ENCODE results near the gene TTC5.
"Not testable (repeated sequence)": the region's sequence is repeated elsewhere in the genome, so short reads cannot be mapped to it uniquely, and the experiment has no call there.

The TTC5 gene

GRCh38 chr14:20295067-20295466 is 10.7 kb downstream of the TTC5 start:
- DNase-seq = no peak

- DNase-seq = no peak
Observed at GRCh38 chr14:20294636-20295035, 11.1 kb downstream of the TTC5 start.

- DNase-seq = not testable (repeated sequence)
Observed at GRCh38 chr14:20281998-20282397, 23.8 kb downstream of the TTC5 start.

- not testable (repeated sequence) for DNase-seq
Observed at GRCh38 chr14:20280265-20280664, 25.5 kb downstream of the TTC5 start.

GRCh38 chr14:20278414-20278813 is 27.3 kb downstream of the TTC5 start:
- no peak for DNase-seq

- DNase-seq = no peak
Observed at GRCh38 chr14:20277409-20277808, 28.3 kb downstream of the TTC5 start.

- no peak for DNase-seq
Observed at GRCh38 chr14:20274062-20274461, 31.7 kb downstream of the TTC5 start.

GRCh38 chr14:20264361-20264760 is 41.4 kb downstream of the TTC5 start:
- not testable (repeated sequence) for DNase-seq

GRCh38 chr14:20262642-20263128 is 43.1 kb downstream of the TTC5 start:
- no peak for DNase-seq

- DNase-seq = no peak
Observed at GRCh38 chr14:20247646-20248246, 58.0 kb downstream of the TTC5 start.
